HG02798 (cell line): Measurements from ENCODE around the gene ASS1.

ENCODE experiments used
- ATAC-seq: cut with Tn5 transposase; IDR thresholded peaks from one replicate; pipeline ENCODE4 v1.9.1; 2021; ENCODE audit warnings: mild to moderate bottlenecking; ENCODE audit not compliant: unreplicated experiment, poor library complexity

ASS1 gene

GRCh38 chr9:130526193-130526853 is 81.6 kb downstream of the ASS1 start:
- no peak for ATAC-seq

- ATAC-seq = no peak
These were observed 82.3 kb downstream of the ASS1 start for GRCh38 chr9:130526854-130527650.

GRCh38 chr9:130527651-130528310 is 83.0 kb downstream of the ASS1 start:
- ATAC-seq = no peak

- no peak for ATAC-seq
These were observed 83.9 kb downstream of the ASS1 start for GRCh38 chr9:130528674-130529073.

- no peak for ATAC-seq
These were observed 86.2 kb downstream of the ASS1 start for GRCh38 chr9:130530938-130531337.

GRCh38 chr9:130531670-130532069 is 86.9 kb downstream of the ASS1 start:
- ATAC-seq = no peak

GRCh38 chr9:130532426-130533080 is 87.8 kb downstream of the ASS1 start:
- ATAC-seq = no peak

GRCh38 chr9:130535818-130536521 is 91.2 kb downstream of the ASS1 start:
- no peak for ATAC-seq

- no peak for ATAC-seq
These were observed 91.9 kb downstream of the ASS1 start for GRCh38 chr9:130536701-130537107.

GRCh38 chr9:130537346-130538050 is 92.7 kb downstream of the ASS1 start:
- no peak for ATAC-seq

GRCh38 chr9:130539420-130540223 is 94.9 kb downstream of the ASS1 start:
- ATAC-seq = no peak

GRCh38 chr9:130541533-130541932 is 96.8 kb downstream of the ASS1 start:
- ATAC-seq = no peak

GRCh38 chr9:130542038-130542437 is 97.3 kb downstream of the ASS1 start:
- ATAC-seq = no peak

GRCh38 chr9:130542457-130543228 is 97.9 kb downstream of the ASS1 start:
- no peak for ATAC-seq

- ATAC-seq = no peak
These were observed 98.6 kb downstream of the ASS1 start for GRCh38 chr9:130543368-130543767.

- ATAC-seq = no peak
These were observed 99.1 kb downstream of the ASS1 start for GRCh38 chr9:130543859-130544258.

GRCh38 chr9:130544364-130544763 is 99.6 kb downstream of the ASS1 start:
- ATAC-seq = no peak

- no peak for ATAC-seq
These were observed 103.3 kb downstream of the ASS1 start for GRCh38 chr9:130548103-130548502.
